Astrocyte (in vitro differentiated cells and primary cell): ENCODE data around the gene NCAM1.

Experiments
- EZH2 ChIP-seq: IDR thresholded peaks from 2 replicates; pipeline ENCODE4 v1.6.1; 2012; ENCODE audit warnings: mild to moderate bottlenecking, low read length, inconsistent platforms; ENCODE audit not compliant: insufficient read depth
- TF ChIP-seq, protein P1 (sequence below): IDR thresholded peaks from 2 replicates; pipeline ENCODE4 v1.5.1; 2011; ENCODE audit warnings: low read depth, mild to moderate bottlenecking, inconsistent platforms, low read length, moderate library complexity; ENCODE audit not compliant: insufficient read depth

DNA sequence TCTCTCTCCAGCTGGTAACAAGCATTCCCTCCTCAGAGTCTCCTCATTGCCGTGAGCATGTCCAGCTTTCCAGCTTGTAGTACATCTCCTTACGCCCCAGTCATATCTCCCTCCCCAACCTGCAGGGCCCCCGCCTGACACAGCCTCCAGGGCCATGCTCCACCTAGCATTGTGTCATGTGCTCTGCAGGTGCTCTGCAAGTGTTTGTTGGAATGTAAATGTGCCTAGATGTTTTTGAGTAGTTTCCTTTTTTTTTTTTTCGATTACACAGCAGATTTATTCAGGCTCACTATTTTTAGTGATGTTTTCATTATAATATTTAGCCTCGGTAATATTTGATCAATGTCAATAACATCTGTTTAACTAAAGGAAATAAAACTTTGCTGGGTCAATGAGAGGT is 82.5 kb downstream of the NCAM1 start:
- TF ChIP-seq, protein P1, sequence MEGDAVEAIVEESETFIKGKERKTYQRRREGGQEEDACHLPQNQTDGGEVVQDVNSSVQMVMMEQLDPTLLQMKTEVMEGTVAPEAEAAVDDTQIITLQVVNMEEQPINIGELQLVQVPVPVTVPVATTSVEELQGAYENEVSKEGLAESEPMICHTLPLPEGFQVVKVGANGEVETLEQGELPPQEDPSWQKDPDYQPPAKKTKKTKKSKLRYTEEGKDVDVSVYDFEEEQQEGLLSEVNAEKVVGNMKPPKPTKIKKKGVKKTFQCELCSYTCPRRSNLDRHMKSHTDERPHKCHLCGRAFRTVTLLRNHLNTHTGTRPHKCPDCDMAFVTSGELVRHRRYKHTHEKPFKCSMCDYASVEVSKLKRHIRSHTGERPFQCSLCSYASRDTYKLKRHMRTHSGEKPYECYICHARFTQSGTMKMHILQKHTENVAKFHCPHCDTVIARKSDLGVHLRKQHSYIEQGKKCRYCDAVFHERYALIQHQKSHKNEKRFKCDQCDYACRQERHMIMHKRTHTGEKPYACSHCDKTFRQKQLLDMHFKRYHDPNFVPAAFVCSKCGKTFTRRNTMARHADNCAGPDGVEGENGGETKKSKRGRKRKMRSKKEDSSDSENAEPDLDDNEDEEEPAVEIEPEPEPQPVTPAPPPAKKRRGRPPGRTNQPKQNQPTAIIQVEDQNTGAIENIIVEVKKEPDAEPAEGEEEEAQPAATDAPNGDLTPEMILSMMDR, result no peak
- TF ChIP-seq EZH2, result no peak
